Measurements from ENCODE around the gene HCRTR1. TPM values are rescaled to one million over a fixed set of nuclear protein-coding genes. Genes with fewer than 3 reads are reported as not detected.

The HCRTR1 gene
- total RNA-seq, 2 donors from 2014 or later: not detected

GRCh38 chr1:31664528-31664927, 47.0 kb downstream of the HCRTR1 start:
- DNase-seq (ENCODE audit: low spot score in 2 of 2): no peak
- ATAC-seq: no peak
- Mint-ChIP-seq H3K36me3 (no peaks in the 10 kb centered on the region), H3K9me3 (no peaks in the 10 kb centered on the region), H3K27ac (no peak overlapping the region)

GRCh38 chr1:31665234-31665878, 47.9 kb downstream of the HCRTR1 start:
- Mint-ChIP-seq H3K27ac (no peak overlapping the region), H3K36me3 (no peaks in the 10 kb centered on the region), H3K9me3 (no peaks in the 10 kb centered on the region)
- no peak for DNase-seq (ENCODE audit: low spot score in 2 of 2)
- no peak for ATAC-seq

- no peak for DNase-seq (ENCODE audit: low spot score in 2 of 2)
- no peaks in the 10 kb centered on the region for H3K9me3 Mint-ChIP-seq
- H3K36me3 Mint-ChIP-seq: no peaks in the 10 kb centered on the region
- ATAC-seq: no peak
- no peak overlapping the region for H3K27ac Mint-ChIP-seq
Observed at GRCh38 chr1:31666263-31666963, 48.9 kb downstream of the HCRTR1 start.

GRCh38 chr1:31667065-31667785, 49.7 kb downstream of the HCRTR1 start:
- Mint-ChIP-seq H3K36me3 (no peaks in the 10 kb centered on the region), H3K9me3 (no peaks in the 10 kb centered on the region), H3K27ac (no peak overlapping the region)
- no peak for ATAC-seq
- no peak for DNase-seq (ENCODE audit: low spot score in 2 of 2)

- ATAC-seq (no peak), DNase-seq (ENCODE audit: low spot score in 2 of 2) (no peak)
- no peaks in the 10 kb centered on the region for H3K36me3 Mint-ChIP-seq
- no peak overlapping the region for H3K27ac Mint-ChIP-seq
- H3K9me3 Mint-ChIP-seq: no peaks in the 10 kb centered on the region
Observed at GRCh38 chr1:31668303-31668883, 50.9 kb downstream of the HCRTR1 start.

GRCh38 chr1:31669433-31669785, 51.9 kb downstream of the HCRTR1 start:
- Mint-ChIP-seq H3K36me3 (no peaks in the 10 kb centered on the region), H3K9me3 (no peaks in the 10 kb centered on the region), H3K27ac (no peak overlapping the region)
- ATAC-seq (no peak), DNase-seq (ENCODE audit: low spot score in 2 of 2) (no peak)

GRCh38 chr1:31669786-31670592, 52.5 kb downstream of the HCRTR1 start:
- Mint-ChIP-seq H3K27ac (peak overlapping the region in 1 of 2 donors; percentile 14), H3K36me3 (no peaks in the 10 kb centered on the region), H3K9me3 (no peaks in the 10 kb centered on the region)
- ATAC-seq (peak in 1 of 2 donors; percentile 69), DNase-seq (ENCODE audit: low spot score in 2 of 2) (peak in 1 of 2 donors; percentile 21)

- Mint-ChIP-seq H3K27ac (peak overlapping the region in 1 of 2 donors; percentile 14), H3K9me3 (no peaks in the 10 kb centered on the region)
Observed at GRCh38 chr1:31670593-31670964, 53.1 kb downstream of the HCRTR1 start.

GRCh38 chr1:31671147-31671546, 53.7 kb downstream of the HCRTR1 start:
- no peak for DNase-seq (ENCODE audit: low spot score in 2 of 2)
- no peak overlapping the region for H3K27ac Mint-ChIP-seq
- H3K36me3 Mint-ChIP-seq: no peaks in the 10 kb centered on the region
- no peaks in the 10 kb centered on the region for H3K9me3 Mint-ChIP-seq
- ATAC-seq: no peak

More at GRCh38 chr1:31670593-31670964, 53.1 kb downstream of the HCRTR1 start:
- DNase-seq (ENCODE audit: low spot score in 2 of 2) (no peak), ATAC-seq (no peak)
- no peaks in the 10 kb centered on the region for H3K36me3 Mint-ChIP-seq

- no peak for DNase-seq (ENCODE audit: low spot score in 2 of 2)
Observed at GRCh38 chr1:31671561-31672201, 54.2 kb downstream of the HCRTR1 start.

GRCh38 chr1:31672986-31673385, 55.5 kb downstream of the HCRTR1 start:
- DNase-seq (ENCODE audit: low spot score in 2 of 2): no peak
- H3K36me3 Mint-ChIP-seq: no peaks in the 10 kb centered on the region
- no peaks in the 10 kb centered on the region for H3K9me3 Mint-ChIP-seq

More at GRCh38 chr1:31671561-31672201, 54.2 kb downstream of the HCRTR1 start:
- Mint-ChIP-seq H3K9me3 (no peaks in the 10 kb centered on the region), H3K36me3 (no peaks in the 10 kb centered on the region), H3K27ac (no peak overlapping the region)
- ATAC-seq: no peak

GRCh38 chr1:31673433-31673832, 55.9 kb downstream of the HCRTR1 start:
- H3K9me3 Mint-ChIP-seq: no peaks in the 10 kb centered on the region
- ATAC-seq (no peak), DNase-seq (ENCODE audit: low spot score in 2 of 2) (no peak)
- H3K27ac Mint-ChIP-seq: peak overlapping the region in 1 of 2 donors; percentile 24
- H3K36me3 Mint-ChIP-seq: no peaks in the 10 kb centered on the region

More at GRCh38 chr1:31672986-31673385, 55.5 kb downstream of the HCRTR1 start:
- no peak for ATAC-seq
- no peak overlapping the region for H3K27ac Mint-ChIP-seq

GRCh38 chr1:31674626-31675025, 57.1 kb downstream of the HCRTR1 start:
- no peak for ATAC-seq
- no peak for DNase-seq (ENCODE audit: low spot score in 2 of 2)
- no peak overlapping the region for H3K27ac Mint-ChIP-seq
- no peaks in the 10 kb centered on the region for H3K9me3 Mint-ChIP-seq
- H3K36me3 Mint-ChIP-seq: no peaks in the 10 kb centered on the region

- Mint-ChIP-seq H3K9me3 (no peaks in the 10 kb centered on the region), H3K27ac (no peak overlapping the region), H3K36me3 (no peaks in the 10 kb centered on the region)
- DNase-seq (ENCODE audit: low spot score in 2 of 2) (no peak), ATAC-seq (no peak)
Observed at GRCh38 chr1:31675161-31675560, 57.7 kb downstream of the HCRTR1 start.

GRCh38 chr1:31675756-31676155, 58.3 kb downstream of the HCRTR1 start:
- DNase-seq (ENCODE audit: low spot score in 2 of 2) (no peak), ATAC-seq (no peak)
- no peaks in the 10 kb centered on the region for H3K36me3 Mint-ChIP-seq
- peak overlapping the region in 1 of 2 donors; percentile 23 for H3K27ac Mint-ChIP-seq
- no peaks in the 10 kb centered on the region for H3K9me3 Mint-ChIP-seq
